Measurements from ENCODE around the gene BMPR1B.

Gene BMPR1B

GRCh38 chr4:94932366-94932765 lies 174.6 kb downstream of the BMPR1B start:
- Mint-ChIP-seq H3K27me3 (no peaks in the 10 kb centered on the region), H3K36me3 (ENCODE audit: insufficient read depth) (peaks cover 1% of the 10 kb centered on the region), H3K4me1 (no peaks in the 10 kb centered on the region), H3K4me3 (no peak overlapping the region), H3K9me3 (peaks cover 3% of the 10 kb centered on the region), H3K27ac (ENCODE audit: low read depth) (no peak overlapping the region)
- DNase-seq (ENCODE audit: low spot score in 2 of 2), result no peak
- ATAC-seq (replicated peaks; ENCODE audit: extremely low read depth, poor library complexity, severe bottlenecking), result no peak

- Mint-ChIP-seq H3K36me3 (ENCODE audit: insufficient read depth) (peaks cover 1% of the 10 kb centered on the region), H3K27ac (ENCODE audit: low read depth) (no peak overlapping the region), H3K4me3 (no peak overlapping the region), H3K9me3 (no peaks in the 10 kb centered on the region), H3K4me1 (no peaks in the 10 kb centered on the region), H3K27me3 (no peaks in the 10 kb centered on the region)
- ATAC-seq (replicated peaks; ENCODE audit: extremely low read depth, poor library complexity, severe bottlenecking), result no peak
- no peak for DNase-seq (ENCODE audit: low spot score in 2 of 2)
These were observed 176.0 kb downstream of the BMPR1B start for GRCh38 chr4:94933799-94934198.

GRCh38 chr4:94934201-94934600 lies 176.4 kb downstream of the BMPR1B start:
- Mint-ChIP-seq H3K4me3 (no peak overlapping the region), H3K27ac (ENCODE audit: low read depth) (no peak overlapping the region), H3K27me3 (no peaks in the 10 kb centered on the region), H3K36me3 (ENCODE audit: insufficient read depth) (peaks cover 1% of the 10 kb centered on the region), H3K4me1 (no peaks in the 10 kb centered on the region), H3K9me3 (no peaks in the 10 kb centered on the region)
- no peak for DNase-seq (ENCODE audit: low spot score in 2 of 2)
- ATAC-seq (replicated peaks; ENCODE audit: extremely low read depth, poor library complexity, severe bottlenecking), result no peak

- Mint-ChIP-seq H3K4me1 (no peaks in the 10 kb centered on the region), H3K4me3 (no peak overlapping the region), H3K9me3 (no peaks in the 10 kb centered on the region), H3K27me3 (no peaks in the 10 kb centered on the region), H3K27ac (ENCODE audit: low read depth) (no peak overlapping the region), H3K36me3 (ENCODE audit: insufficient read depth) (peaks cover 1% of the 10 kb centered on the region)
- no peak for DNase-seq (ENCODE audit: low spot score in 2 of 2)
- ATAC-seq (replicated peaks; ENCODE audit: extremely low read depth, poor library complexity, severe bottlenecking), result no peak
These were observed 177.1 kb downstream of the BMPR1B start for GRCh38 chr4:94934864-94935263.

GRCh38 chr4:94936854-94937253 lies 179.1 kb downstream of the BMPR1B start:
- Mint-ChIP-seq H3K27ac (ENCODE audit: low read depth) (no peak overlapping the region), H3K9me3 (no peaks in the 10 kb centered on the region), H3K27me3 (no peaks in the 10 kb centered on the region), H3K4me1 (no peaks in the 10 kb centered on the region), H3K4me3 (no peak overlapping the region), H3K36me3 (ENCODE audit: insufficient read depth) (peaks cover 1% of the 10 kb centered on the region)
- ATAC-seq (replicated peaks; ENCODE audit: extremely low read depth, poor library complexity, severe bottlenecking) (no peak), DNase-seq (ENCODE audit: low spot score in 2 of 2) (no peak)

- Mint-ChIP-seq H3K9me3 (no peaks in the 10 kb centered on the region), H3K4me1 (no peaks in the 10 kb centered on the region), H3K27me3 (no peaks in the 10 kb centered on the region), H3K36me3 (ENCODE audit: insufficient read depth) (no peaks in the 10 kb centered on the region), H3K27ac (ENCODE audit: low read depth) (no peak overlapping the region), H3K4me3 (no peak overlapping the region)
- DNase-seq (ENCODE audit: low spot score in 2 of 2) (no peak), ATAC-seq (replicated peaks; ENCODE audit: extremely low read depth, poor library complexity, severe bottlenecking) (no peak)
These were observed 182.2 kb downstream of the BMPR1B start for GRCh38 chr4:94939791-94940519.

- Mint-ChIP-seq H3K4me3 (no peak overlapping the region), H3K27ac (ENCODE audit: low read depth) (no peak overlapping the region), H3K36me3 (ENCODE audit: insufficient read depth) (no peaks in the 10 kb centered on the region), H3K9me3 (no peaks in the 10 kb centered on the region), H3K4me1 (no peaks in the 10 kb centered on the region), H3K27me3 (no peaks in the 10 kb centered on the region)
- DNase-seq (ENCODE audit: low spot score in 2 of 2) (no peak), ATAC-seq (replicated peaks; ENCODE audit: extremely low read depth, poor library complexity, severe bottlenecking) (no peak)
These were observed 182.8 kb downstream of the BMPR1B start for GRCh38 chr4:94940520-94940908.

- no peaks in the 10 kb centered on the region for H3K36me3 Mint-ChIP-seq (ENCODE audit: insufficient read depth)
- H3K4me3 Mint-ChIP-seq, result no peak overlapping the region
- H3K27me3 Mint-ChIP-seq, result no peaks in the 10 kb centered on the region
- no peak overlapping the region for H3K27ac Mint-ChIP-seq (ENCODE audit: low read depth)
- ATAC-seq (replicated peaks; ENCODE audit: extremely low read depth, poor library complexity, severe bottlenecking) (no peak), DNase-seq (ENCODE audit: low spot score in 2 of 2) (no peak)
- H3K4me1 Mint-ChIP-seq, result no peaks in the 10 kb centered on the region
- no peaks in the 10 kb centered on the region for H3K9me3 Mint-ChIP-seq
These were observed 184.0 kb downstream of the BMPR1B start for GRCh38 chr4:94941706-94942105.

GRCh38 chr4:94944726-94945125 lies 187.0 kb downstream of the BMPR1B start:
- Mint-ChIP-seq H3K4me1 (no peaks in the 10 kb centered on the region), H3K27me3 (no peaks in the 10 kb centered on the region), H3K27ac (ENCODE audit: low read depth) (no peak overlapping the region), H3K4me3 (no peak overlapping the region), H3K9me3 (no peaks in the 10 kb centered on the region), H3K36me3 (ENCODE audit: insufficient read depth) (no peaks in the 10 kb centered on the region)
- no peak for DNase-seq (ENCODE audit: low spot score in 2 of 2)
- no peak for ATAC-seq (replicated peaks; ENCODE audit: extremely low read depth, poor library complexity, severe bottlenecking)

- H3K4me1 Mint-ChIP-seq, result no peaks in the 10 kb centered on the region
These were observed 189.9 kb downstream of the BMPR1B start for GRCh38 chr4:94947681-94948108.

GRCh38 chr4:94954251-94954650 lies 196.5 kb downstream of the BMPR1B start:
- no peaks in the 10 kb centered on the region for H3K4me1 Mint-ChIP-seq
- no peaks in the 10 kb centered on the region for H3K27me3 Mint-ChIP-seq
- ATAC-seq (replicated peaks; ENCODE audit: extremely low read depth, poor library complexity, severe bottlenecking) (no peak), DNase-seq (ENCODE audit: low spot score in 2 of 2) (no peak)
- H3K27ac Mint-ChIP-seq (ENCODE audit: low read depth), result no peak overlapping the region
- peaks cover 7% of the 10 kb centered on the region for H3K9me3 Mint-ChIP-seq
- no peak overlapping the region for H3K4me3 Mint-ChIP-seq
- no peaks in the 10 kb centered on the region for H3K36me3 Mint-ChIP-seq (ENCODE audit: insufficient read depth)

More at GRCh38 chr4:94947681-94948108, 189.9 kb downstream of the BMPR1B start:
- DNase-seq (ENCODE audit: low spot score in 2 of 2), result no peak
- Mint-ChIP-seq H3K27ac (ENCODE audit: low read depth) (no peak overlapping the region), H3K27me3 (no peaks in the 10 kb centered on the region), H3K4me3 (no peak overlapping the region), H3K36me3 (ENCODE audit: insufficient read depth) (no peaks in the 10 kb centered on the region), H3K9me3 (peaks cover 7% of the 10 kb centered on the region)
- no peak for ATAC-seq (replicated peaks; ENCODE audit: extremely low read depth, poor library complexity, severe bottlenecking)

GRCh38 chr4:94957030-94957429 lies 199.3 kb downstream of the BMPR1B start:
- ATAC-seq (replicated peaks; ENCODE audit: extremely low read depth, poor library complexity, severe bottlenecking), result no peak

GRCh38 chr4:94959307-94959706 lies 201.6 kb downstream of the BMPR1B start:
- Mint-ChIP-seq H3K9me3 (peaks cover 7% of the 10 kb centered on the region), H3K27ac (ENCODE audit: low read depth) (no peak overlapping the region)
- ATAC-seq (replicated peaks; ENCODE audit: extremely low read depth, poor library complexity, severe bottlenecking), result no peak

More at GRCh38 chr4:94957030-94957429, 199.3 kb downstream of the BMPR1B start:
- no peak for DNase-seq (ENCODE audit: low spot score in 2 of 2)
- Mint-ChIP-seq H3K27ac (ENCODE audit: low read depth) (no peak overlapping the region), H3K4me3 (no peak overlapping the region), H3K4me1 (no peaks in the 10 kb centered on the region), H3K27me3 (no peaks in the 10 kb centered on the region), H3K9me3 (peaks cover 5% of the 10 kb centered on the region), H3K36me3 (ENCODE audit: insufficient read depth) (no peaks in the 10 kb centered on the region)

More at GRCh38 chr4:94959307-94959706, 201.6 kb downstream of the BMPR1B start:
- no peak for DNase-seq (ENCODE audit: low spot score in 2 of 2)
- Mint-ChIP-seq H3K27me3 (no peaks in the 10 kb centered on the region), H3K4me1 (no peaks in the 10 kb centered on the region), H3K4me3 (no peak overlapping the region), H3K36me3 (ENCODE audit: insufficient read depth) (no peaks in the 10 kb centered on the region)

Measured in central memory CD8-positive, alpha-beta T cell (primary cell).